Muscle layer of colon (tissue), 2 donors: Measurements from ENCODE around the gene UTRN.

ENCODE experiments used
- H3K27ac ChIP-seq: one replicate; pipeline ENCODE4 v1.7.0; 2013; ENCODE audit warnings: low read depth, mild to moderate bottlenecking, low read length, moderate library complexity
- H3K27me3 ChIP-seq, 2 donors: one replicate each; pipeline ENCODE4 v1.7.0; 2013; ENCODE audit warnings: low read length in 2 of 2, mild to moderate bottlenecking in 2 of 2; ENCODE audit not compliant: insufficient read depth in 2 of 2, control insufficient read depth in 1 of 2
- H3K36me3 ChIP-seq: one replicate; pipeline ENCODE4 v1.7.0; 2013; ENCODE audit warnings: mild to moderate bottlenecking, low read length; ENCODE audit not compliant: insufficient read depth
- H3K4me1 ChIP-seq: one replicate; pipeline ENCODE4 v1.7.0; 2013; ENCODE audit warnings: mild to moderate bottlenecking, low read length; ENCODE audit not compliant: insufficient read depth
- H3K4me3 ChIP-seq, 2 donors: one replicate each; pipeline ENCODE4 v1.7.0; 2013; ENCODE audit warnings: low read length in 2 of 2, low read depth in 1 of 2, mild to moderate bottlenecking in 1 of 2, moderate library complexity in 1 of 2
- H3K9ac ChIP-seq: one replicate; pipeline ENCODE4 v1.7.0; 2013; ENCODE audit warnings: low read length
- H3K9me3 ChIP-seq: one replicate; pipeline ENCODE4 v1.7.0; 2013; ENCODE audit warnings: mild to moderate bottlenecking, low read length
- donor health status: abdominal sarcoma.
- donor health status: Adenocarcinoma of cecum.

The UTRN gene

GRCh38 chr6:144284783-144285547 is at the start of gene UTRN:
Gene UTRN (plus strand): TSS chr6:144285335. CDS start chr6:144291829, 6,494 bp downstream.
- Histone ChIP-seq H3K4me1 (peaks cover 7% of the 10 kb centered on the region), H3K9me3 (no peaks in the 10 kb centered on the region), H3K9ac (peak within 1 kb of the TSS; percentile 49), H3K36me3 (no peaks in the 10 kb centered on the region), H3K27ac (peak within 1 kb of the TSS; percentile 85), H3K27me3 (no peaks in the 10 kb centered on the region), H3K4me3 (peak within 1 kb of the TSS; percentile 85 to 94)

GRCh38 chr6:144244688-144245087 is 40.4 kb upstream of the UTRN start:
- Histone ChIP-seq H3K9me3 (no peaks in the 10 kb centered on the region), H3K27ac (no peak overlapping the region), H3K36me3 (no peaks in the 10 kb centered on the region), H3K4me3 (no peak overlapping the region), H3K4me1 (no peaks in the 10 kb centered on the region), H3K27me3 (no peaks in the 10 kb centered on the region), H3K9ac (no peak overlapping the region)

- no peaks in the 10 kb centered on the region for H3K9me3 ChIP-seq
- H3K9ac ChIP-seq = no peak overlapping the region
- H3K4me3 ChIP-seq = no peak overlapping the region
- no peaks in the 10 kb centered on the region for H3K27me3 ChIP-seq
- H3K36me3 ChIP-seq = no peaks in the 10 kb centered on the region
- no peaks in the 10 kb centered on the region for H3K4me1 ChIP-seq
- H3K27ac ChIP-seq = no peak overlapping the region
Measured at GRCh38 chr6:144246988-144247387, 38.1 kb upstream of the UTRN start.

- Histone ChIP-seq H3K4me1 (no peaks in the 10 kb centered on the region), H3K27me3 (no peaks in the 10 kb centered on the region), H3K27ac (no peak overlapping the region), H3K36me3 (no peaks in the 10 kb centered on the region), H3K9ac (no peak overlapping the region), H3K9me3 (no peaks in the 10 kb centered on the region), H3K4me3 (no peak overlapping the region)
Measured at GRCh38 chr6:144248003-144248402, 37.1 kb upstream of the UTRN start.

- Histone ChIP-seq H3K9me3 (no peaks in the 10 kb centered on the region), H3K27me3 (no peaks in the 10 kb centered on the region), H3K4me1 (no peaks in the 10 kb centered on the region), H3K4me3 (no peak overlapping the region), H3K27ac (no peak overlapping the region), H3K36me3 (no peaks in the 10 kb centered on the region), H3K9ac (no peak overlapping the region)
Measured at GRCh38 chr6:144248476-144249301, 36.4 kb upstream of the UTRN start.

GRCh38 chr6:144250276-144250675 is 34.9 kb upstream of the UTRN start:
- H3K9me3 ChIP-seq = no peaks in the 10 kb centered on the region
- no peak overlapping the region for H3K4me3 ChIP-seq
- H3K9ac ChIP-seq = no peak overlapping the region
- H3K36me3 ChIP-seq = no peaks in the 10 kb centered on the region
- no peaks in the 10 kb centered on the region for H3K4me1 ChIP-seq
- no peak overlapping the region for H3K27ac ChIP-seq
- H3K27me3 ChIP-seq = no peaks in the 10 kb centered on the region

- Histone ChIP-seq H3K9ac (no peak overlapping the region), H3K27ac (no peak overlapping the region), H3K4me3 (no peak overlapping the region), H3K4me1 (no peaks in the 10 kb centered on the region), H3K27me3 (no peaks in the 10 kb centered on the region), H3K36me3 (no peaks in the 10 kb centered on the region), H3K9me3 (no peaks in the 10 kb centered on the region)
Measured at GRCh38 chr6:144252259-144252658, 32.9 kb upstream of the UTRN start.

GRCh38 chr6:144259986-144260385 is 25.1 kb upstream of the UTRN start:
- Histone ChIP-seq H3K27me3 (no peaks in the 10 kb centered on the region), H3K4me3 (no peak overlapping the region), H3K27ac (no peak overlapping the region), H3K4me1 (no peaks in the 10 kb centered on the region), H3K9me3 (no peaks in the 10 kb centered on the region), H3K36me3 (no peaks in the 10 kb centered on the region), H3K9ac (no peak overlapping the region)

GRCh38 chr6:144262470-144263369 is 22.4 kb upstream of the UTRN start:
- no peaks in the 10 kb centered on the region for H3K27me3 ChIP-seq
- no peak overlapping the region for H3K9ac ChIP-seq
- no peak overlapping the region for H3K27ac ChIP-seq
- no peaks in the 10 kb centered on the region for H3K36me3 ChIP-seq
- H3K9me3 ChIP-seq = no peaks in the 10 kb centered on the region
- H3K4me3 ChIP-seq = no peak overlapping the region
- peaks cover 5% of the 10 kb centered on the region for H3K4me1 ChIP-seq

- H3K4me3 ChIP-seq = no peak overlapping the region
- H3K36me3 ChIP-seq = no peaks in the 10 kb centered on the region
- no peaks in the 10 kb centered on the region for H3K9me3 ChIP-seq
- H3K27me3 ChIP-seq = no peaks in the 10 kb centered on the region
- H3K4me1 ChIP-seq = peaks cover 5% of the 10 kb centered on the region
- H3K27ac ChIP-seq = no peak overlapping the region
- H3K9ac ChIP-seq = no peak overlapping the region
Measured at GRCh38 chr6:144263786-144264185, 21.3 kb upstream of the UTRN start.
